Left ventricle myocardium inferior (tissue), 1 donor: ENCODE data around the gene ZNF318. TPM values are rescaled to one million over a fixed set of nuclear protein-coding genes. Genes with fewer than 3 reads are reported as not detected.

Source experiments
- DNase-seq: peaks from one replicate; pipeline ENCODE4 v3.0.0-alpha.2; 2020
- H3K27ac ChIP-seq: fragments of 200-600 bp; replicated peaks from 2 replicates; pipeline ENCODE4 v1.8.0; 2021
- H3K27me3 ChIP-seq: fragments of 200-600 bp; 2 replicates; pipeline ENCODE4 v1.8.0; 2021; ENCODE audit warnings: low read depth
- H3K36me3 ChIP-seq: fragments of 200-600 bp; 2 replicates; pipeline ENCODE4 v1.8.0; 2021
- H3K4me1 ChIP-seq: fragments of 200-600 bp; 2 replicates; pipeline ENCODE4 v1.8.0; 2021
- H3K4me3 ChIP-seq: fragments of 200-600 bp; 2 replicates; pipeline ENCODE4 v1.8.0; 2021; ENCODE audit warnings: mild to moderate bottlenecking, moderate library complexity
- H3K9me3 ChIP-seq: fragments of 200-600 bp; replicated peaks from 2 replicates; pipeline ENCODE4 v1.8.0; 2021
- CTCF ChIP-seq: fragments of 200-600 bp; IDR thresholded peaks from 2 replicates; pipeline ENCODE4 v1.8.0; 2021; ENCODE audit warnings: antibody characterized with exemption, mild to moderate bottlenecking, borderline replicate concordance
- intact Hi-C: fragments of 100-400 bp; cut with micrococcal nuclease; formaldehyde crosslinking; loops from one replicate; pipeline ENCODE4 v1.11.0; 2022
- total RNA-seq: library from RNA; stranded (reverse); fragmentation: NEBNext Ultra II Directional; extraction: Animal tissue kit (Norgen Biotek cat#: 25700); gene quantifications from one replicate; pipeline ENCODE4 v1.2.1, GENCODE V29; 2021
- donor health status: DM: no; HTN: yes; CAD: no; lungs with severe emphysema.

The ZNF318 gene
- total RNA-seq, 1 donor from 2014 or later = 12.5 TPM

- H3K27me3 ChIP-seq = peaks cover 30% of the 10 kb centered on the region
- no peak for DNase-seq
- H3K36me3 ChIP-seq = no peaks in the 10 kb centered on the region
- no peak overlapping the region for H3K27ac ChIP-seq
- no peak overlapping the region for H3K4me3 ChIP-seq
- no peaks in the 10 kb centered on the region for H3K9me3 ChIP-seq
- no peak for TF ChIP-seq CTCF
- H3K4me1 ChIP-seq = peaks cover 14% of the 10 kb centered on the region
- intact Hi-C loops = no loop called here
These were observed 69.8 kb downstream of the ZNF318 start for GRCh38 chr6:43299338-43300293.

- no peak for DNase-seq
These were observed 70.7 kb downstream of the ZNF318 start for GRCh38 chr6:43298565-43299337.

GRCh38 chr6:43297644-43298564 is 71.5 kb downstream of the ZNF318 start, which contains the start of gene SLC22A7:
TSS of gene SLC22A7 (plus strand) at chr6:43298260. CDS start at chr6:43298359, 99 bp downstream.
- intact Hi-C loops = no loop called here
- Histone ChIP-seq H3K27me3 (peaks cover 30% of the 10 kb centered on the region), H3K4me1 (peaks cover 14% of the 10 kb centered on the region), H3K36me3 (no peaks in the 10 kb centered on the region), H3K27ac (peak within 1 kb of the TSS; percentile 70), H3K4me3 (no peak within 1 kb of the TSS), H3K9me3 (no peaks in the 10 kb centered on the region)
- peak; percentile 71 for DNase-seq
- TF ChIP-seq CTCF = no peak

More at GRCh38 chr6:43298565-43299337, 70.7 kb downstream of the ZNF318 start:
- H3K27me3 ChIP-seq = peaks cover 30% of the 10 kb centered on the region
- H3K4me3 ChIP-seq = no peak overlapping the region
- peaks cover 14% of the 10 kb centered on the region for H3K4me1 ChIP-seq
- no peak for TF ChIP-seq CTCF
- no peak overlapping the region for H3K27ac ChIP-seq
- no peaks in the 10 kb centered on the region for H3K36me3 ChIP-seq
- intact Hi-C loops = no loop called here
- H3K9me3 ChIP-seq = no peaks in the 10 kb centered on the region

GRCh38 chr6:43296780-43297497 is 72.5 kb downstream of the ZNF318 start:
- Histone ChIP-seq H3K9me3 (no peaks in the 10 kb centered on the region), H3K27me3 (peaks cover 30% of the 10 kb centered on the region), H3K4me1 (peaks cover 14% of the 10 kb centered on the region), H3K36me3 (no peaks in the 10 kb centered on the region), H3K27ac (peak overlapping the region; percentile 70), H3K4me3 (no peak overlapping the region)
- no peak for TF ChIP-seq CTCF
- DNase-seq = no peak
- intact Hi-C loops = no loop called here
